Measurements from ENCODE around the gene HSP90AA1. TPM values are rescaled to one million over a fixed set of nuclear protein-coding genes. Genes with fewer than 3 reads are reported as not detected.

HSP90AA1 gene
- total and polyA plus RNA-seq, 2 of the 8 experiments (the other 6 are each of a cell fraction or from before 2014, with no cell fraction given): 339 to 878 TPM

DNA sequence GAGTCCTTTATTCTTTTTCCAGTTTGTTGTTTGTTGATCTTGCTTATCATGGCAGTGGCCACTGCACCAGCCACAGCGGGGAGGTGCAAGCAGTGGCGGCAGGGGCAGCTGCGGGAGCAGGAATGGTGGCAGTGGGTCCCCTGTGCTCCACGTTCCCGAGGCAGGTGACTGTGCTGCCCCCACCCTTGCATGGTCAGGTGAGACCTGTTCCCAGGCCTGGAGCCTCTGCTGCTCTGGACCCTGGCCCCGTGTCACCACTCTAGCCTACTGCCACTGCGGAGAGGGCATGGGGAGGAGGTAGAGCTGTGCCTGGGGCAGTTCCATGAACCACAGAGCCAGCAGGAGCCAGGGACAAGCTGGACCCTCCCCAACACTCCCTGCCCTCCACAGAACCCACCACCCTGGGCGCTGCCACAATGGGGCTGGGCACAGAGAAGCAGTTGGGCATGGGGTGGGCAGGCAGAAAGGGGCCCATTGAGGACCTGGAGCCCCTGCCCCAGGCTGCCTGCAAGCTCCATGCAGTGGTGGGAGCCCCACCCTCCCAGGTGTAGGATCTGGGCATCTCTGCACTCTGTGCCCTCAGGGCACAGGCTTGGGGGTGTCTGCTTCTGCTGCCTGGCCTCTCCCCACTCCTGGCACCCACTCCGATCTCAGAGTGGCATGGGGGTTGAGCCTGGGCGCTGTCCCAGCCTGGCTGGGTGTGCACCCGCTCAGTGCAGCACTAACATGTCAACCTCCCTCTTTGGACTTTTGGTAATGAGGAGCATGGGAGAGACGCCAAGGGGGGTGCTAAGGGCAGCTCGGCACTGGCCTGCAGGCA, 29.7 kb upstream of the HSP90AA1 start (continued):
- TF ChIP-seq, protein P1, sequence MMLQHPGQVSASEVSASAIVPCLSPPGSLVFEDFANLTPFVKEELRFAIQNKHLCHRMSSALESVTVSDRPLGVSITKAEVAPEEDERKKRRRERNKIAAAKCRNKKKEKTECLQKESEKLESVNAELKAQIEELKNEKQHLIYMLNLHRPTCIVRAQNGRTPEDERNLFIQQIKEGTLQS (IDR thresholded peaks at IDR 0.05; ENCODE audit: insufficient read depth, low read depth, low read length): no peak
- no peak for TF ChIP-seq CHD2 (IDR thresholded peaks at IDR 0.05; ENCODE audit: low read length)

Data from H1 (cell line).